ENCODE results near the gene ANLN. TPM values are rescaled to one million over a fixed set of nuclear protein-coding genes. Genes with fewer than 3 reads are reported as not detected.

The ANLN gene
- total and polyA plus RNA-seq, 2 donors (not counting 3 experiments of a cell fraction or from before 2014, with no cell fraction given): 28.5 to 119 TPM

GRCh38 chr7:36486336-36486735 lies 96.7 kb downstream of the ANLN start:
- Histone ChIP-seq H3K4me1 (ENCODE audit: control insufficient read depth, extremely low read depth, insufficient read depth, low read length) (no peaks in the 10 kb centered on the region), H3K27me3 (ENCODE audit: control insufficient read depth in 2 of 2, insufficient read depth in 2 of 2, low read length in 2 of 2) (peaks cover 6 to 16% of the 10 kb centered on the region in 2 experiments), H3K4me3 (replicated peaks in 1 of 3; ENCODE audit: insufficient read depth in 1 of 3, low read depth in 1 of 3, low read length in 3 of 3) (no peak overlapping the region), H3K79me2 (ENCODE audit: control insufficient read depth, insufficient read depth, low read length) (no peaks in the 10 kb centered on the region), H3K9me3 (replicated peaks; ENCODE audit: control insufficient read depth, insufficient read depth, low read length) (no peaks in the 10 kb centered on the region), H3K9ac (replicated peaks; ENCODE audit: extremely low read depth, insufficient read depth, low read length) (no peak overlapping the region), H4K20me1 (replicated peaks; ENCODE audit: control insufficient read depth, extremely low read depth, insufficient read depth, low read length) (no peaks in the 10 kb centered on the region), H2AFZ (ENCODE audit: low read depth, low read length) (no peak overlapping the region), H3K27ac (ENCODE audit: insufficient read depth, low read depth, low read length) (no peak overlapping the region), H3K36me3 (ENCODE audit: control insufficient read depth in 2 of 2, extremely low read depth in 1 of 2, insufficient read depth in 2 of 2, low read length in 2 of 2) (no peaks in the 10 kb centered on the region), H3K9me1 (replicated peaks; ENCODE audit: control insufficient read depth, extremely low read depth, insufficient read depth, low read length) (no peaks in the 10 kb centered on the region), H3K4me2 (ENCODE audit: insufficient read depth, low read length) (no peak overlapping the region)
- ChIA-PET CTCF (interaction anchor here (1.5 to 8.3 kb wide), 4 partner anchors 45 to 714 kb away, joined by 4 to 182 read pairs (median 89); no protein-coding TSS in a partner anchor), POLR2A (no interaction called here)
- FAIRE-seq: no peak
- BruUV-seq (replicated peaks): no TSS peak
- no peak for DNase-seq (ENCODE audit: low read depth, low spot score)
- TF ChIP-seq GATA2 (IDR thresholded peaks at IDR 0.05; ENCODE audit: insufficient read depth, insufficient read length, low read depth, low read length) (no peak), CTCF (IDR thresholded peaks at IDR 0.05; ENCODE audit: extremely low read depth in 1 of 2, insufficient read depth in 1 of 2, low read depth in 1 of 2, low read length in 2 of 2) (no peak), FOS (IDR thresholded peaks at IDR 0.05; ENCODE audit: borderline replicate concordance, insufficient read depth, low read length) (no peak), MAX (IDR thresholded peaks at IDR 0.05; ENCODE audit: insufficient read depth, insufficient read length) (no peak), POLR2A (IDR thresholded peaks at IDR 0.05; ENCODE audit: low read depth, low read length) (no peak), POLR2AphosphoS5 (IDR thresholded peaks at IDR 0.05; ENCODE audit: insufficient read depth, low read depth, low read length) (no peak)
- intact Hi-C loops (cut with micrococcal nuclease): loop anchor here (5.0 kb wide), 1 partner anchor 481 kb away; no protein-coding TSS in a partner anchor
- dilution Hi-C loops (cut with MboI; ENCODE audit: extremely low pct_ligation_motif_present, low sequenced_read_pairs): no loop called here

Measured in endothelial cell of umbilical vein (primary cell).